Measurements from ENCODE around the gene SSBP3.

SSBP3 gene

GRCh38 chr1:54417123-54417522, 10.9 kb upstream of the SSBP3 start:
- Histone ChIP-seq H3K4me2 (ENCODE audit: insufficient read depth, low read length) (no peak overlapping the region), H3K27me3 (ENCODE audit: insufficient read depth, low read length, poor library complexity) (no peaks in the 10 kb centered on the region), H3K36me3 (ENCODE audit: insufficient read depth, low read length) (no peaks in the 10 kb centered on the region), H3K4me1 (ENCODE audit: insufficient read depth, low read length) (peaks cover 40% of the 10 kb centered on the region), H3K79me2 (ENCODE audit: insufficient read depth, low read length) (peaks cover 5% of the 10 kb centered on the region), H3K9ac (ENCODE audit: low read depth, low read length) (no peak overlapping the region), H4K20me1 (ENCODE audit: insufficient read depth, low read length) (no peaks in the 10 kb centered on the region), H3K27ac (ENCODE audit: low read length) (peak overlapping the region; percentile 60; the same call in 1 of the 2 replicates), H3K4me3 (ENCODE audit: low read depth in 1 of 2, low read length in 2 of 2) (no peak overlapping the region), H2AFZ (ENCODE audit: low read depth, low read length) (peak overlapping the region; percentile 54), H3K9me3 (ENCODE audit: insufficient read depth, low read length, severe bottlenecking) (no peaks in the 10 kb centered on the region)
- ATAC-seq (ENCODE audit: insufficient read depth, low read depth), result peak; percentile 35; the same call in 2 of the 3 replicates
- DNase-seq, result peak; percentile 40
- TF ChIP-seq EZH2 (IDR thresholded peaks at IDR 0.05; ENCODE audit: borderline replicate concordance, low read depth, low read length, severe bottlenecking) (no peak), CTCF (IDR thresholded peaks at IDR 0.05; ENCODE audit: borderline replicate concordance, extremely low read depth, low read length, poor library complexity, severe bottlenecking) (no peak)

- no peak for ATAC-seq (ENCODE audit: insufficient read depth, low read depth)
These were observed 10.2 kb upstream of the SSBP3 start for GRCh38 chr1:54416435-54416834.

GRCh38 chr1:54415991-54416390, 9.8 kb upstream of the SSBP3 start:
- Histone ChIP-seq H3K4me2 (ENCODE audit: insufficient read depth, low read length) (no peak overlapping the region), H3K27ac (ENCODE audit: low read length) (no peak overlapping the region), H3K27me3 (ENCODE audit: insufficient read depth, low read length, poor library complexity) (no peaks in the 10 kb centered on the region), H3K9me3 (ENCODE audit: insufficient read depth, low read length, severe bottlenecking) (no peaks in the 10 kb centered on the region), H2AFZ (ENCODE audit: low read depth, low read length) (no peak overlapping the region), H3K36me3 (ENCODE audit: insufficient read depth, low read length) (no peaks in the 10 kb centered on the region), H3K9ac (ENCODE audit: low read depth, low read length) (no peak overlapping the region), H3K4me3 (ENCODE audit: low read depth in 1 of 2, low read length in 2 of 2) (no peak overlapping the region), H3K79me2 (ENCODE audit: insufficient read depth, low read length) (peaks cover 8% of the 10 kb centered on the region), H3K4me1 (ENCODE audit: insufficient read depth, low read length) (peaks cover 44% of the 10 kb centered on the region), H4K20me1 (ENCODE audit: insufficient read depth, low read length) (no peaks in the 10 kb centered on the region)
- ATAC-seq (ENCODE audit: insufficient read depth, low read depth) (no peak), DNase-seq (no peak)
- TF ChIP-seq EZH2 (IDR thresholded peaks at IDR 0.05; ENCODE audit: borderline replicate concordance, low read depth, low read length, severe bottlenecking) (no peak), CTCF (IDR thresholded peaks at IDR 0.05; ENCODE audit: borderline replicate concordance, extremely low read depth, low read length, poor library complexity, severe bottlenecking) (no peak)

More at GRCh38 chr1:54416435-54416834, 10.2 kb upstream of the SSBP3 start:
- no peaks in the 10 kb centered on the region for H3K27me3 ChIP-seq (ENCODE audit: insufficient read depth, low read length, poor library complexity)
- no peaks in the 10 kb centered on the region for H3K9me3 ChIP-seq (ENCODE audit: insufficient read depth, low read length, severe bottlenecking)
- H3K79me2 ChIP-seq (ENCODE audit: insufficient read depth, low read length), result peaks cover 8% of the 10 kb centered on the region
- H3K4me1 ChIP-seq (ENCODE audit: insufficient read depth, low read length), result peaks cover 44% of the 10 kb centered on the region
- H3K27ac ChIP-seq (ENCODE audit: low read length), result no peak overlapping the region
- H3K4me2 ChIP-seq (ENCODE audit: insufficient read depth, low read length), result no peak overlapping the region
- no peaks in the 10 kb centered on the region for H3K36me3 ChIP-seq (ENCODE audit: insufficient read depth, low read length)
- TF ChIP-seq EZH2 (IDR thresholded peaks at IDR 0.05; ENCODE audit: borderline replicate concordance, low read depth, low read length, severe bottlenecking) (no peak), CTCF (IDR thresholded peaks at IDR 0.05; ENCODE audit: borderline replicate concordance, extremely low read depth, low read length, poor library complexity, severe bottlenecking) (no peak)
- no peak overlapping the region for H3K9ac ChIP-seq (ENCODE audit: low read depth, low read length)
- H2AFZ ChIP-seq (ENCODE audit: low read depth, low read length), result no peak overlapping the region
- H4K20me1 ChIP-seq (ENCODE audit: insufficient read depth, low read length), result no peaks in the 10 kb centered on the region
- no peak overlapping the region for H3K4me3 ChIP-seq (ENCODE audit: low read depth in 1 of 2, low read length in 2 of 2)
- no peak for DNase-seq

- Histone ChIP-seq H3K9me3 (ENCODE audit: insufficient read depth, low read length, severe bottlenecking) (no peaks in the 10 kb centered on the region), H3K27ac (ENCODE audit: low read length) (no peak overlapping the region), H3K36me3 (ENCODE audit: insufficient read depth, low read length) (no peaks in the 10 kb centered on the region), H3K27me3 (ENCODE audit: insufficient read depth, low read length, poor library complexity) (no peaks in the 10 kb centered on the region), H3K9ac (ENCODE audit: low read depth, low read length) (no peak overlapping the region), H4K20me1 (ENCODE audit: insufficient read depth, low read length) (no peaks in the 10 kb centered on the region), H3K79me2 (ENCODE audit: insufficient read depth, low read length) (peaks cover 10% of the 10 kb centered on the region), H3K4me1 (ENCODE audit: insufficient read depth, low read length) (peaks cover 46% of the 10 kb centered on the region), H3K4me3 (ENCODE audit: low read depth in 1 of 2, low read length in 2 of 2) (no peak overlapping the region), H3K4me2 (ENCODE audit: insufficient read depth, low read length) (no peak overlapping the region), H2AFZ (ENCODE audit: low read depth, low read length) (no peak overlapping the region)
- DNase-seq (no peak), ATAC-seq (ENCODE audit: insufficient read depth, low read depth) (no peak)
- TF ChIP-seq CTCF (IDR thresholded peaks at IDR 0.05; ENCODE audit: borderline replicate concordance, extremely low read depth, low read length, poor library complexity, severe bottlenecking) (no peak), EZH2 (IDR thresholded peaks at IDR 0.05; ENCODE audit: borderline replicate concordance, low read depth, low read length, severe bottlenecking) (no peak)
These were observed 9.3 kb upstream of the SSBP3 start for GRCh38 chr1:54415533-54415932.

Data from DND-41 (cell line).